OCI-LY1 (cell line): ENCODE data around the gene TF.

ENCODE experiments used
- CTCF ChIP-seq: fragments of 200-600 bp; sonication (generic), shearing (Covaris generic); IDR thresholded peaks from 2 replicates; pipeline ENCODE4 v1.5.1; 2017; ENCODE audit warnings: mild to moderate bottlenecking, antibody characterized with exemption, low read length, moderate library complexity, mixed read lengths
- EZH2 ChIP-seq: fragments of 200-600 bp; sonication (generic), shearing (Covaris generic); IDR thresholded peaks from 2 replicates; pipeline ENCODE4 v1.8.0; 2017; ENCODE audit warnings: borderline replicate concordance, mixed run types, mild to moderate bottlenecking, antibody characterized with exemption, low read length, moderate library complexity, mixed read lengths

GRCh38 chr3:133845127-133845526 is 98.9 kb downstream of the TF start:
- TF ChIP-seq CTCF (no peak), EZH2 (no peak)
